MM.1S (cell line): ENCODE data around the gene COQ7.

Experiments used
- CTCF ChIP-seq: fragments of 300-600 bp; sonication (generic); IDR thresholded peaks from 2 replicates; pipeline ENCODE4 v1.5.1; 2016; ENCODE audit warnings: antibody characterized with exemption, low read length, mixed read lengths
- EZH2 ChIP-seq: fragments of 300-600 bp; sonication (generic); optimal IDR thresholded peaks from 2 replicates; pipeline ENCODE3; 2017; ENCODE audit warnings: low read depth, mild to moderate bottlenecking, antibody characterized with exemption, low read length, mixed read lengths
- EZH2phosphoT487 ChIP-seq: fragments of 300-600 bp; sonication (generic); IDR thresholded peaks from 2 replicates; pipeline ENCODE4 v1.6.1; 2018; ENCODE audit warnings: antibody characterized with exemption, low read length

- TF ChIP-seq CTCF (no peak), EZH2 (no peak), EZH2phosphoT487 (no peak)
These were observed 27.0 kb upstream of the COQ7 start for GRCh38 chr16:19040400-19040799.
